ENCODE data around the gene PITX2.

Gene PITX2

GRCh38 chr4:110643096-110643495 is 20.2 kb upstream of the PITX2 start:
- ChIA-PET CTCF (interaction anchor here (0.7 to 2.0 kb wide), 5 partner anchors 10 to 315 kb away, joined by 3 to 5 read pairs (median 3); no protein-coding TSS in a partner anchor), POLR2A (no interaction called here)
- no peak overlapping the region for H3K4me3 ChIP-seq (ENCODE audit: low read depth, low read length)
- no peak for TF ChIP-seq CTCF (IDR thresholded peaks at IDR 0.05; ENCODE audit: insufficient read depth, low read length, missing control alignments)
- no peak for DNase-seq (ENCODE audit: low read depth, low spot score)

- CTCF ChIA-PET, result interaction anchor here (1.4 to 1.8 kb wide), 2 partner anchors 11 to 317 kb away, joined by 4 read pairs; no protein-coding TSS in a partner anchor
Observed at GRCh38 chr4:110641218-110641617, 18.3 kb upstream of the PITX2 start.

GRCh38 chr4:110640576-110640975 is 17.7 kb upstream of the PITX2 start:
- no peak for DNase-seq (ENCODE audit: low read depth, low spot score)
- no peak overlapping the region for H3K4me3 ChIP-seq (ENCODE audit: low read depth, low read length)
- POLR2A ChIA-PET, result no interaction called here

More at GRCh38 chr4:110641218-110641617, 18.3 kb upstream of the PITX2 start:
- TF ChIP-seq CTCF (IDR thresholded peaks at IDR 0.05; ENCODE audit: insufficient read depth, low read length, missing control alignments), result no peak
- no peak for DNase-seq (ENCODE audit: low read depth, low spot score)
- no peak overlapping the region for H3K4me3 ChIP-seq (ENCODE audit: low read depth, low read length)
- POLR2A ChIA-PET, result no interaction called here

DNA sequence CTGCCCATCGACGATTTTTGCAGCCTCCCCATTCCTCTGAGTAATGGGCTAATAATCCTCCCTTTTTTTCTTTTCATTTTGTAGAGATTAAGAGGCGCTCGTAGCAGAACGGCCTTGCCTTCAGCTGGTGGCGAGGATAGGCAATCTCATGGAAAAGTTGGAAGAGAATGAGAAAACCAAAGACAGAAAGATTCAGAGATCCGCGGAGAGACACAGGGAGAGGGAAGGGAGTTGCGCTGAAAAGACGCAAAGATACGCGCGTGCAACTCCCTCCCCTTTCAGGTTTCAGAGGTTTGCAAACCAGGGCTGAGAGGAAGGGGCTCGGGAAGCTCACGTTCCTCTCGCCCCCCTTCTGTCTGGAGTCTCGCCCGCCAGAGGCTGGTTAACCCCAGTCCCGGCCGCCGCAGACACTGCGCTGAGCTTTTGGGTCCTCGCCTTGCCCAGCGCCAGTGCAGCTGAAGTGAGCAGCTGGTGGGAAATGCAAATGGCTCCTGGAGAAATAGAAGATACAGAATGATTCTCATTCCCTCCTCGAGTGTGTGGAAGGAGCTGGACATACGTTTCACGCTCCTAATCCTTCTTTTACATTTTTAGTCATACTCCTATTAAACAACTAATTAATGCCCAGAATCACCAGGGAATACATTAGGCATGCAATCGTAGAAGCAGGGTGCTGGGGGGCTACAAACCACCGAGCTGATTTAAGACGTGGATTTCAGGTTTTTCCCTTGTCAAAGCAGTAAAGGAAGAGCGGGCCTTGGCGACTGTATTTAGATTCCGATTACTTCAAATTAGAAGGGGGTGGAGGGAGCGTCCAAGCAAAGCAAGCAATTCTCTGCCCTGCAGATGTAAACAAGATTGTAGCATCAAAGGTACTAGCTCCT is 16.6 kb upstream of the PITX2 start:
- no peak for TF ChIP-seq CTCF (IDR thresholded peaks at IDR 0.05; ENCODE audit: insufficient read depth, low read length, missing control alignments)
- ChIA-PET CTCF (interaction anchor here (0.7 to 1.9 kb wide), 4 partner anchors 13 to 992 kb away, joined by 3 to 14 read pairs (median 4); no protein-coding TSS in a partner anchor), POLR2A (no interaction called here)
- no peak overlapping the region for H3K4me3 ChIP-seq (ENCODE audit: low read depth, low read length)
- DNase-seq (ENCODE audit: low read depth, low spot score), result no peak

More at GRCh38 chr4:110640576-110640975, 17.7 kb upstream of the PITX2 start:
- CTCF ChIA-PET, result interaction anchor here (1.4 to 1.8 kb wide), 2 partner anchors 12 to 318 kb away, joined by 4 read pairs; no protein-coding TSS in a partner anchor
- no peak for TF ChIP-seq CTCF (IDR thresholded peaks at IDR 0.05; ENCODE audit: insufficient read depth, low read length, missing control alignments)

DNA sequence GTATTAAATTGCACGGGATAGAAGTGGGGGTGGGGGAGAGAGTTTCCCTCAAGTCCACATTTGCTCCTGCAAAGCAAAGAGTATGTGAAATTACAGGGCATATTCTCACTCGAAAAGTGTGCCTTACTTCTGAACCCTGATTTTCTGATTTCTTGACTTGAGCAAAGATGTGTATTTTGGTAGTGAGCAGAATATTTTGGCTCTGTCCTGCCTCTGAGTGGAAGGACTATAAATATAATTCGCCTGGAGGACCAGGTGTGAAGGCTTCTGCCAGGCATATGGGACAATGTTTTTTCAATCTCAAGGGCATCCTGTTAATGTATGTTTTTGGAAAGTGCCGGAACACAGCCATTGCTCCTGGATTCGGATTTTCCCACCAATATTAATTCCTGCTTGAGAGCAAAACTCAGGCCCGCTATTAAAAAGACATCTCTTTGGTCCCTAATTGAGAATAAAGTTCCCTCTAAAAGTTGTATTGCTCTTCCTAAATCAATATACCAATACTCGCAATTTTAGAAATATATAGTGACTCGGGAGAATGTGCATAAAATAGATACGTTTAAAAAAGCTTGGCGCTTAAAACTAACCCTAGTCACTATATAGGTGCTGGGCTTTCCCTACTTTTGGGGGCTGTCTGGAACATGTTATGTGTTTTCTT is 15.3 kb upstream of the PITX2 start:
- no peak for TF ChIP-seq CTCF (IDR thresholded peaks at IDR 0.05; ENCODE audit: insufficient read depth, low read length, missing control alignments)
- H3K4me3 ChIP-seq (ENCODE audit: low read depth, low read length), result no peak overlapping the region
- DNase-seq (ENCODE audit: low read depth, low spot score), result no peak
- ChIA-PET POLR2A (no interaction called here), CTCF (interaction anchor here (1.4 to 1.9 kb wide), 2 partner anchors 320 to 968 kb away, joined by 3 to 14 read pairs; no protein-coding TSS in a partner anchor)

Measured in AG04449 (cell line).